GM19372 (cell line): Measurements from ENCODE around the gene HSF2BP.
"Not testable (repeated sequence)": the region's sequence is repeated elsewhere in the genome, so short reads cannot be mapped to it uniquely, and the experiment has no call there.

Source experiments
- ATAC-seq: cut with Tn5 transposase; IDR thresholded peaks from one replicate; pipeline ENCODE4 v1.9.1; 2021; ENCODE audit warnings: mild to moderate bottlenecking, low read depth, moderate library complexity; ENCODE audit not compliant: unreplicated experiment

Gene HSF2BP

DNA sequence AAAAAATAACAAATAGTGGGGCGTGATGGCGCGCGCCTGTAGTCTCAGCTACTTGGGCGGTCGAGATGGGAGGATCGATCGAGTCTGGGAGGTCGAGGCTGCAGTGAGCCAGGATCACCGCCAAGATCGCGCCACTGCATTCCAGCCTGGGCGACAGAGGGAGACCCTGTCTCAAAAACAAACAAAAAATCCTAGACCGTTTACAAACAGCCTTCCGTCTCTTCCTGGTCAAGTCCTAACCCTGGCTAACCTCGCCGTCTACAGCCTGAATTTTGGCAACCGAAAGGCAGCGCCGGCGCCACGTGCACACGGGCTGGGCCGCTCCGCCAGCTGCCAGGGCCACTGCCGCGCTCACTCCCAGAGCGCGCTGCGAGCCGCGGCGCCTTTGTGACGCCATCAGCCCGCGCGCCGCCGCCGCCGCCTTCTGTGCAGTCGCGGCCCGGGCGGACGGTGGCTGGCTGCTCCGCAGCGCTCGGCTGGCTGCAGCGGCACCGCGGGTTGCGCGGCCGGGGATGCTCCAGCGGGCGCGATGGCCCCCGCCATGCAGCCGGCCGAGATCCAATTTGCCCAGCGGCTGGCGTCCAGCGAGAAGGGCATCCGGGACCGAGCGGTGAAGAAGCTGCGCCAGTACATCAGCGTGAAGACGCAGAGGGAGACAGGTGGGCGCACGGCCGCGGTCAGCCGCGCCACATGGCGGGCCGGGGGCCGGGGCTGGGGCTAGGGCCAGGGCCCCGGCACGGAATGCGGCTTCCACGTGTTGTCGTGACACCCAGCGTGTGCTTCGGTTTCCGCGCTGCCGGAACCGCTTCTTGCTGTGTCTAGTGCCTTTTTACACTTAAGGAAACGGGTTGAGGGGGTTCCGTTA lies at the start of gene HSF2BP, which contains the start of gene RRP1B:
Gene HSF2BP, minus strand, starts transcription at position 353 of the 865 bp plus-strand sequence. CDS start 1,392 bp downstream, outside the sequence.
Gene RRP1B, plus strand, starts transcription at position 425 of the 865 bp plus-strand sequence. Its CDS starts 105 bp downstream, at position 530.
- peak; percentile 74 for ATAC-seq

DNA sequence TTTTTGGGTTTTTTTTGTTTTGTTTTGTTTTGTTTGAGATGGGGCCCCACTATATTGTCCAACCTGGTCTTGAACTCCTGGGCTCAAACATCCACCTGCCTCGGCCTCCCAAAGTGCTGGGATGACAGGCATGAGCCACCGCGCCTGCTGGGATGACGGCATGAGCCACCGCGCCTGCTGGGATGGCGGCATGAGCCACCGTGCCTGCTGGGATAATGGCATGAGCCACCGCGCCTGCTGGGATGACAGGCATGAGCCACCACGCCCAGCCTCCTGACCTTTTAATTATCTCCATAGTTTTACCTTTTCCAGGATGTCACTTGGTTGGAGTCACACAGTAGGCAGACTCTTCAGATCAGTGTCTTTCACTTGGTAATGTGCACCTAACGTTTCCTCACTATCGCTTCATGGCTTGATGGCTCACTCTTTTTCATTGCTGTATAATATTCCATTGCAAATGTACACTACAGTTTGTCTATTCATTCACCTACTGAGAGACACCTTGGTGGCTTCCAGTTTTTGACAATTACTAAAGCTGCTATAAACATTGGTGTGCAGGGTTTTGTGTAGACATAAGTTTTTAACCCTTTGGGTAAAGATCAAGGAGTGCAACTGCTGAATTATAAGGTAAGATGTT lies 49.6 kb upstream of the HSF2BP start:
- no peak for ATAC-seq

DNA sequence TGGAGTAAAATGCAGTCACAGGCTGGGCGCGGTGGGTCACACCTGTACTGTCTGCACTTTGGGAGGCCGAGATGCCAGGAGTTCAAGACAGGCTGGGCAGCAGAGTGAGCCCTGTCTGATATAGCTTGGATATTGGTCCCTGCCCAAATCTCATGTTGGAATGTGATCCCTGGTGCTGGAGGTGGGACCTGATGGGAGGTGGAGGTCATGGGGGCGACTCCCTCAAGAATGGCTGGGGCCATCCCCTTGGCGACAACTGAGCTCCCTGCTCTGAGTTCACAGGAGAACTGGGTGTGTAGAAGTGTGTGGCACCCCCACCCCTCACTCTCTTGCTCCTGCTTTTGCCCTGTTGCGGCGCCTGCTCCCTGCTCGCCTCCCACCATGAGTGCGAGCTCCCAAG lies 48.2 kb upstream of the HSF2BP start:
- no peak for ATAC-seq

- no peak for ATAC-seq
These were observed 44.0 kb upstream of the HSF2BP start for GRCh38 chr21:43703035-43703880.

DNA sequence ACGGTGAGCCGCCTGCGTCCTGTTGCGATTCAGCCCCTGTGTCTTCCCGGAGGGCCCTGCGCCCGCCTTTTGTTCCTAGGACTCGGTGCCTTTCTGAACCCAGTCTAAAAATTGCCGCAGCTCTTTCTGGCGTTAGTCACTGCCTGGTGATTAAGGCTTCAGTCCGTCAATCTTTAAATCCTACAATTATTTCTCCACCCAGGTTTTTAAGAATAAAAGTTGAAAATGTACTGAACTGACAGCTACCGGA lies 43.4 kb upstream of the HSF2BP start:
- ATAC-seq, result no peak

DNA sequence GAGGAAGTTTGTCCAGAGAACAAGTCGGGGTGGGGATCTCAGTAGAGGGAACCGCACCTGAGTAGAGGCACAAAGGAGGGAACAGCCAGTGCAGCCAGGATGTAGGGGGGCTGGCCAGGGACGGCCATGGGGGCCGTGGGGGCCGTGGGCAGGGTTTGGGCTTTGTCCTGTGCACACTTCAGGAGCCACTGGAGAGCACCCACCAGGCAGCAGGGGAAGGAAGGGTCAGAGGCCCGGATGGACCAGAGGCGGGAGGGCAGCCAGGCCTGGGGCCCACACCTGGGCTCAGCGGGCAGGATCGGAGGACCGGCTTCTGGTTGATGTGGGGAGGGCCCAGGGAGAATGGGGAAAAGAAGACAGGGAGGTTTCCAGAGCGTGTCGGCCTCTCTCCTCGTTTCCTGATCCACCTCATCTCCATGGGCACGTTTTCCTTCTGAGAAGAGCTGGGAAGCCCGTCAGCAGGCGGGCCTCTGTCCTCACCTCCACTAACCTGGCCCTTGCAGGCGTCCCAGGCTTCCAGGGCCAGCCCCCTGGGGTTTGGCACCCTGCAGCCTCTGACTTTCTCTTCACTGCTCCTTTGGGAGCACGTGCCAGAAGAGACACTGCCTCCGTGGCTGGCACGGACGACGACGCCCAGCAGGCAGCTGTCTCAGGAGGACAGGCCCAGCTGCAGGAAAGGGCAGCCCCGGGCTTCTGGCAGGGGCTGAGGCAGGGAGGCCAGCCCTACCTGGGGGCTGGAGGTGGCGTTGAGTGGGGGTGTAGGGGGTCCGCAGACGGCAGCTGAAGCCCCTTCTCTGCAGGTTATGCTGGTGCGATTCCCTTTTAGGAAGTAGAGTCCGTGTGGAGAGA lies 42.9 kb upstream of the HSF2BP start:
- ATAC-seq, result no peak

- ATAC-seq, result no peak
These were observed 40.8 kb upstream of the HSF2BP start for GRCh38 chr21:43699933-43700599.

- not testable (repeated sequence) for ATAC-seq
These were observed 40.1 kb upstream of the HSF2BP start for GRCh38 chr21:43699492-43699777.

DNA sequence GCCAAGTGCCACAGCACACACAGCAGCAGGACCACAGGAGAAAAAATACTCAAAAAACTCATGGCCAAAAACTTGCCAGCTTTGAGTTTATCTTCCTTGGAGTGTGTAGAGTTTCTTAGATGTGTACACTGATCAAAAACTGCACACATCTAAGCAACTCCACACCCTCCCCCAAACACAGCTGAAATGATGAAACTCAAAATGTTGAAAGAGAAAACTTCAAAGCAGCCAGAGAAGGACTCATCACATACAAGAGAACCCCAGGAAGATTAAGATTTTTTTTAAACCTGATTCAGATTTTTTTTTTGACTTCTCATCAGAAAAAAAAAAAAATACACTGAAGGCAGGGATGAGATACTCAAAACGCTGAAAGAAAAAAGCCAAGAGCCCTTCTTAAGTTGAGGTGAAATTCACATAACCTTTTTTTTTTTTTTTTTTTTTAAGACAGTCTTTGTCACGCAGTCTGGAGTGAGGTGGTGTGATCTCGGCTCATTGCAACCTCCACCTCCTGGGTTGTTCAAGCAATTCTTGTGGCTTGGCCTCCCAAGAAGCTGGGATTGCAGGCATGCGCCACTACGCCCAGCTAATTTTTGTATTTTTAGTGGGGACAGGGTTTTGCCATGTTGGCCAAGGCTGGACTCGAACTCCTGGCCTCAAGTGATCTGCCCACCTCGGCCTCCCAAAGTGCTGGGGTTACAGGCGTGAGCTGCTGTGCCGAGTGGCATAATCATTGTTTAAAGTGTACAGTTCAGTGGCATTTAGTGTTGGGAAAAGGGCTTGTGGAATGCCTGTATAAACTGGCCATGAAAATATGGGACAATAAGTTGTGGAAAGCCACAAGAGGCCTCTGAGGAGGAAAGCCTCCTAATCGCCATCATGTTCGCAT lies 38.7 kb upstream of the HSF2BP start:
- ATAC-seq, result no peak

GRCh38 chr21:43696214-43696613 lies 36.9 kb upstream of the HSF2BP start:
- no peak for ATAC-seq

DNA sequence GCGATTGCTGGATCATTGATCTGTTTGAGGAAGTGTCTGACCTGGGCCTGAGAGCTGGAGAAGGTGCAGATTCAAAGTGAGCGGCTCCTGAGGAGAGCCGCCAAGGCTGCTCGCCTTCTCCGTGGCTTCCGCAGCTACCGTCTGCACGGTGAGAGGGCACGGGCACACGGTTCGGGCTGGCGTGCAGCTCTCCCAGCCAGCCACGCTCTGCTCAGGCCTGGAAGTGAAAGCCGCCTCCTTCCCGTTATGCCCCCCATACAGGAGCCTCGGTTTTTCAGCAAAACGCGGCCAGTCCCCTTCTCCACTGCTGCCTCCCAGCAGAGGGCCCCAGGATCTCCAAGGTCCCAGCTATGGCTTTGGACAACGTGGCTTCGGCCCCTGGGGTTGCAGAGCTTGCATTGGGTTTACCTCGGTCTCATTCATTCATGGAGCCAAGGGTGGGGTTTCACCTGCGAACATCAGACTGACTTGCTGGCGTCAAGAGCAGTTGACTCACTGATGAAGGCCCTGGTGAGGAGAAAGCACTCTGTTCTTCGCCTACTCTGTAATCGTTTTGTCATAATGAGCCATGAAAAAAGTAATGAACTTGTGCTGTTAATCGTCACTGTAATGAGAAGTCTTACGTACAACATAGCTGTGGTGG lies 35.3 kb upstream of the HSF2BP start:
- no peak for ATAC-seq

- ATAC-seq, result no peak
These were observed 34.7 kb upstream of the HSF2BP start for GRCh38 chr21:43693981-43694380.

DNA sequence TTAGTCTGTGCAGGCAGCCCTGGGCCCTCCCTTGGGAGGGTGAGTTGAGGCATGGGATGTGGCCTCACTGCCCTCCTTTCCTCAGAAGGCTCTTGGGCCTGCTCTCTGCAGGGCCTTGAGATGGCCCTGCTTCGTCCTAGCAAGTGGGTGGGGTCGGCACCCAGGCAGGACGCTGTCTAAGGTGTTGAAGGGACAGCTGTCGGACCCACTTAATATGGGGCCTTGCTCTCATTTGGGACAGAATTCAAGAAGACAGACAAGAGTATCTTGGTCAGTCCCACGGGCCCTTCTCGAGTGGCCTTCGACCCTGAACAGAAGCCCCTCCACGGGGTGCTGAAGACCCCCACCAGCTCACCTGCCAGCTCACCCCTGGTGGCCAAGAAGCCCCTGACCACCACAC lies 33.7 kb upstream of the HSF2BP start:
- ATAC-seq, result no peak

DNA sequence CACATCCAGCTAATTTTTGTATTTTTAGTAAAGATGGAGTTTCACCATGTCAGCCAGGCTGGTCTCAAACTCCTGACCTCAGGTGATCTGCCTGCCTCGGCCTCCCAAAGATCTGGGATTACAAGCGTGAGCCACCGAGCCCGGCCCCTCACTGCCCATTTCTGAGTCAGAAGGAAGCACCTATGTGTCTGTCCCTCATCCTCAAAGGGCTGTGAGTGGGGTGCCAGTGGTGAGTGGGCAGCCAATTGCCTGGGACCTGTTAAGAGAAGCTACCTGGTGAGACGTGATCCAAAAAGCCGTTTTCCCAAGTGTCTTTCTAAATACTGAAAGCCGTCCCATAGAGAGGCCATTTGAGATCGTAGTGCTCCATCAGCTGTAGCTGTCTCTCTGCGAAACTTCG lies 32.5 kb upstream of the HSF2BP start:
- no peak for ATAC-seq

GRCh38 chr21:43691086-43691795 lies 32.0 kb upstream of the HSF2BP start:
- ATAC-seq, result no peak

- ATAC-seq, result no peak
These were observed 31.1 kb upstream of the HSF2BP start for GRCh38 chr21:43690346-43690745.

GRCh38 chr21:43689556-43690337 lies 30.5 kb upstream of the HSF2BP start:
- ATAC-seq, result no peak
